Measurements from ENCODE around the gene PHTF1. TPM values are rescaled to one million over a fixed set of nuclear protein-coding genes. Genes with fewer than 3 reads are reported as not detected.

PHTF1 gene
- polyA plus RNA-seq, 1 experiment: 7.4 TPM

DNA sequence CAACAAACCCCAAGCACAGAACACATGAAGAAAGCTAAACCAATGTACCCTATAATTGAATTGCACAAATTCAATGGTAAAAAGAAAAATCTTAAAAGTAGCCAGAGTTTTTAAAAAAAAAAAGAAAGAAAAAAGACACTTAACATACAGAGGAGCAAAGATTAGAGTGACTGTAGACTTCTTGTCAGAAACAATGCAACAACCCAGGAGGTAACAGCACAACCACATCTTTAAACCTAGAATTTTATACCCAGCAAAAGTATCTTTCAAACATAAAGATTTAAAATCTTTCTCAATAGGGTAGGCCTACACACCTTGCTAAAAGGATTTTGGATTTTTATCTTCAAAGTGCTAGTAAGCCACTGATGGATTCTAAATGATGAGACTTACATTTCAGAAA is 64.4 kb downstream of the PHTF1 start:
- 0 out of 2 replicates have a peak, but pooled peaks cover 2% of the 10 kb centered on the region for H3K36me3 ChIP-seq (ENCODE audit: control insufficient read depth, insufficient read depth, low read length)
- POLR2A ChIA-PET: no interaction called here

GRCh38 chr1:113692824-113693431 is 66.4 kb downstream of the PHTF1 start:
- CTCF ChIA-PET: no interaction called here
- Histone ChIP-seq H3K36me3 (ENCODE audit: control insufficient read depth, insufficient read depth, low read length) (no peaks in the 10 kb centered on the region), H3K27me3 (ENCODE audit: control insufficient read depth, insufficient read depth, low read length) (no peaks in the 10 kb centered on the region), H3K4me3 (ENCODE audit: low read depth, low read length) (no peak overlapping the region)
- DNase-seq (ENCODE audit: low read depth): no peak
- POLR2A ChIA-PET: no interaction called here
- TF ChIP-seq, protein P1, sequence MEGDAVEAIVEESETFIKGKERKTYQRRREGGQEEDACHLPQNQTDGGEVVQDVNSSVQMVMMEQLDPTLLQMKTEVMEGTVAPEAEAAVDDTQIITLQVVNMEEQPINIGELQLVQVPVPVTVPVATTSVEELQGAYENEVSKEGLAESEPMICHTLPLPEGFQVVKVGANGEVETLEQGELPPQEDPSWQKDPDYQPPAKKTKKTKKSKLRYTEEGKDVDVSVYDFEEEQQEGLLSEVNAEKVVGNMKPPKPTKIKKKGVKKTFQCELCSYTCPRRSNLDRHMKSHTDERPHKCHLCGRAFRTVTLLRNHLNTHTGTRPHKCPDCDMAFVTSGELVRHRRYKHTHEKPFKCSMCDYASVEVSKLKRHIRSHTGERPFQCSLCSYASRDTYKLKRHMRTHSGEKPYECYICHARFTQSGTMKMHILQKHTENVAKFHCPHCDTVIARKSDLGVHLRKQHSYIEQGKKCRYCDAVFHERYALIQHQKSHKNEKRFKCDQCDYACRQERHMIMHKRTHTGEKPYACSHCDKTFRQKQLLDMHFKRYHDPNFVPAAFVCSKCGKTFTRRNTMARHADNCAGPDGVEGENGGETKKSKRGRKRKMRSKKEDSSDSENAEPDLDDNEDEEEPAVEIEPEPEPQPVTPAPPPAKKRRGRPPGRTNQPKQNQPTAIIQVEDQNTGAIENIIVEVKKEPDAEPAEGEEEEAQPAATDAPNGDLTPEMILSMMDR (IDR thresholded peaks at IDR 0.05; ENCODE audit: insufficient read depth, low read depth, low read length): no peak

More for the DNA sequence above, 64.4 kb downstream of the PHTF1 start:
- H3K4me3 ChIP-seq (ENCODE audit: low read depth, low read length): no peak overlapping the region
- no peak for DNase-seq (ENCODE audit: low read depth)
- CTCF ChIA-PET: no interaction called here
- TF ChIP-seq, protein P1 (IDR thresholded peaks at IDR 0.05; ENCODE audit: insufficient read depth, low read depth, low read length): no peak
- H3K27me3 ChIP-seq (ENCODE audit: control insufficient read depth, insufficient read depth, low read length): no peaks in the 10 kb centered on the region

- ChIA-PET CTCF (no interaction called here), POLR2A (no interaction called here)
- H3K27me3 ChIP-seq (ENCODE audit: control insufficient read depth, insufficient read depth, low read length): no peaks in the 10 kb centered on the region
- TF ChIP-seq, protein P1 (IDR thresholded peaks at IDR 0.05; ENCODE audit: insufficient read depth, low read depth, low read length): no peak
- H3K4me3 ChIP-seq (ENCODE audit: low read depth, low read length): no peak overlapping the region
- H3K36me3 ChIP-seq (ENCODE audit: control insufficient read depth, insufficient read depth, low read length): no peaks in the 10 kb centered on the region
- no peak for DNase-seq (ENCODE audit: low read depth)
Observed at GRCh38 chr1:113692342-113692741, 66.9 kb downstream of the PHTF1 start.

GRCh38 chr1:113691184-113691583 is 68.1 kb downstream of the PHTF1 start:
- ChIA-PET CTCF (interaction anchor here (0.6 kb wide), 1 partner anchor 550 kb away, joined by 3 read pairs; no protein-coding TSS in a partner anchor), POLR2A (no interaction called here)

GRCh38 chr1:113686891-113687618 is 72.2 kb downstream of the PHTF1 start:
- CTCF ChIA-PET: interaction anchor here (1.3 kb wide), 1 partner anchor 547 kb away, joined by 4 read pairs; no protein-coding TSS in a partner anchor
- Histone ChIP-seq H3K4me3 (ENCODE audit: low read depth, low read length) (no peak overlapping the region), H3K36me3 (ENCODE audit: control insufficient read depth, insufficient read depth, low read length) (no peaks in the 10 kb centered on the region), H3K27me3 (ENCODE audit: control insufficient read depth, insufficient read depth, low read length) (no peaks in the 10 kb centered on the region)
- TF ChIP-seq, protein P1 (IDR thresholded peaks at IDR 0.05; ENCODE audit: insufficient read depth, low read depth, low read length): no peak
- POLR2A ChIA-PET: no interaction called here
- peak; percentile 19 for DNase-seq (ENCODE audit: low read depth)

More at GRCh38 chr1:113691184-113691583, 68.1 kb downstream of the PHTF1 start:
- Histone ChIP-seq H3K36me3 (ENCODE audit: control insufficient read depth, insufficient read depth, low read length) (no peaks in the 10 kb centered on the region), H3K4me3 (ENCODE audit: low read depth, low read length) (no peak overlapping the region), H3K27me3 (ENCODE audit: control insufficient read depth, insufficient read depth, low read length) (no peaks in the 10 kb centered on the region)
- TF ChIP-seq, protein P1 (IDR thresholded peaks at IDR 0.05; ENCODE audit: insufficient read depth, low read depth, low read length): no peak
- no peak for DNase-seq (ENCODE audit: low read depth)

Measured in BJ (cell line).